ENCODE measurements around the gene IMMP2L. TPM values are rescaled to one million over a fixed set of nuclear protein-coding genes. Genes with fewer than 3 reads are reported as not detected.

Gene IMMP2L
- total RNA-seq, 4 donors from 2014 or later, result 8.3 to 19.2 (median 17.8) TPM

DNA sequence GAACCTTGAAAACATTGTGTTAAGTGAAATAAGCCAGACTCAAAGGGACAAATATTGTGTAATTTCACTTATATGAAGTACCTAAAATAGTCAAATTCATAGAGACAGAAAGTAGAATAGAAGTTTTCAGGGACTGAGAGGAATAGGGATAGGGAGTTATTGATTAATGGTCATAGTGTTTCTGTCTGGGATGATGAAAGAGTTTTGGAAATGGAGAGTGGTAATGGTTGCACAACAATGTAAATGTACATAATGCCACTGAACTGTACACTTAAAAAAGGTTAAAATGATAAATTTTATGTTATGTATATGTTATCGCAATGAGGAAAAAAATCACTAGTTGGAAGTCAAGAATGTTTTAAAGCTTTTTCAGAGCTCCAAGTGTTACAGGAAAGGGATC lies 33.5 kb upstream of the IMMP2L start:
- H3K27ac ChIP-seq, result no peak overlapping the region
- no peaks in the 10 kb centered on the region for H3K27me3 ChIP-seq
- H3K36me3 ChIP-seq, result no peaks in the 10 kb centered on the region
- ATAC-seq, result no peak
- H3K4me3 ChIP-seq, result no peak overlapping the region
- intact Hi-C loops (cut with DNase I; ENCODE audit: low total_unique reads) (no loop called here), in situ Hi-C loops (cut with MboI; ENCODE audit: low sequenced_read_pairs in 4 of 4) (no loop called here)
- H3K9me3 ChIP-seq, result no peaks in the 10 kb centered on the region
- no peak for DNase-seq
- no peaks in the 10 kb centered on the region for H3K4me1 ChIP-seq
- no peak for TF ChIP-seq POLR2A (IDR thresholded peaks at IDR 0.05)
- TF ChIP-seq, protein P1, sequence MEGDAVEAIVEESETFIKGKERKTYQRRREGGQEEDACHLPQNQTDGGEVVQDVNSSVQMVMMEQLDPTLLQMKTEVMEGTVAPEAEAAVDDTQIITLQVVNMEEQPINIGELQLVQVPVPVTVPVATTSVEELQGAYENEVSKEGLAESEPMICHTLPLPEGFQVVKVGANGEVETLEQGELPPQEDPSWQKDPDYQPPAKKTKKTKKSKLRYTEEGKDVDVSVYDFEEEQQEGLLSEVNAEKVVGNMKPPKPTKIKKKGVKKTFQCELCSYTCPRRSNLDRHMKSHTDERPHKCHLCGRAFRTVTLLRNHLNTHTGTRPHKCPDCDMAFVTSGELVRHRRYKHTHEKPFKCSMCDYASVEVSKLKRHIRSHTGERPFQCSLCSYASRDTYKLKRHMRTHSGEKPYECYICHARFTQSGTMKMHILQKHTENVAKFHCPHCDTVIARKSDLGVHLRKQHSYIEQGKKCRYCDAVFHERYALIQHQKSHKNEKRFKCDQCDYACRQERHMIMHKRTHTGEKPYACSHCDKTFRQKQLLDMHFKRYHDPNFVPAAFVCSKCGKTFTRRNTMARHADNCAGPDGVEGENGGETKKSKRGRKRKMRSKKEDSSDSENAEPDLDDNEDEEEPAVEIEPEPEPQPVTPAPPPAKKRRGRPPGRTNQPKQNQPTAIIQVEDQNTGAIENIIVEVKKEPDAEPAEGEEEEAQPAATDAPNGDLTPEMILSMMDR (IDR thresholded peaks at IDR 0.05 in 4 of 5, conservative IDR thresholded peaks at IDR 0.05 in 1 of 5), result no peak

DNA sequence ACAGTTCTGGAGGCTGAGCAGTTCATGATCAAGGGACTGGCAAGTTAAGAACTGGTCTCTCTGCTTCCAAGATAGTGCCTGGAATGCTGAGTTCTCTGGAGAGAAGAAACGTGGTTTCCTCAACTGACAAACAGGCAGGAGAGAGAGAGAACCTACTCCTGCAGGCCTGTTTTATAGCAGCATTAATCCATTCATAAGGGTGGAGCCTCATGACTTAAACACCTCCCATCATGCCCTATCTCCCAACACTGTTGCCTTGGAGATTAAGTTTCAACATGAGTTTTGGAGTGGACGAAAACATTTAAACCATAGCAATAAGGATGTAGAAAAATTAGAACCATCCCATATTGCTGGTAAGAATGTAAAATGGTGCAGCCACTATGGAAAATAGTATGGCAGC lies 32.3 kb upstream of the IMMP2L start:
- no peak for TF ChIP-seq POLR2A (IDR thresholded peaks at IDR 0.05)
- TF ChIP-seq, protein P1 (IDR thresholded peaks at IDR 0.05 in 4 of 5, conservative IDR thresholded peaks at IDR 0.05 in 1 of 5), result no peak
- Histone ChIP-seq H3K4me3 (no peak overlapping the region), H3K27me3 (no peaks in the 10 kb centered on the region), H3K4me1 (no peaks in the 10 kb centered on the region), H3K27ac (no peak overlapping the region), H3K9me3 (no peaks in the 10 kb centered on the region), H3K36me3 (no peaks in the 10 kb centered on the region)
- intact Hi-C loops (cut with DNase I; ENCODE audit: low total_unique reads) (no loop called here), in situ Hi-C loops (cut with MboI; ENCODE audit: low sequenced_read_pairs in 4 of 4) (no loop called here)
- ATAC-seq (no peak), DNase-seq (no peak)

DNA sequence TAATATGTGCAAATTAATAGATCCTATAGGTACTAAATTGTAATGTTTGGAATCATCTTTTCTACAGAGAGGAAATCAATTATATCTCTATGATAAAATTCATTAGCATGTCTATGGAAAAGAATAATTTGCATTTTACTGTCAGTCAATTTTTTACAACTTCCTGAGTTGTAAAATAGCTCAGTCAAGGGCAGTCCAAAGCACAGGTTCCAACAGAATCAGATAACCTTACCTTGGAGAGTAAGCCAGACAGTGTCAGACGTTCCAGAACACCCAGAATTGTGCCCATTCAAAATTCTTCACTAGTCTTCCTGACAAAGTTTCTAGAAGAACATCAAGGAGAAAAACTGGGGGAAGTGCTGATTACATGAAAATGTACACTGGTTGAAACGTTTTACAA lies 31.1 kb upstream of the IMMP2L start:
- no peaks in the 10 kb centered on the region for H3K9me3 ChIP-seq
- TF ChIP-seq, protein P1 (IDR thresholded peaks at IDR 0.05 in 4 of 5, conservative IDR thresholded peaks at IDR 0.05 in 1 of 5), result no peak
- TF ChIP-seq POLR2A (IDR thresholded peaks at IDR 0.05), result no peak
- no peak overlapping the region for H3K27ac ChIP-seq
- no peaks in the 10 kb centered on the region for H3K36me3 ChIP-seq
- intact Hi-C loops (cut with DNase I; ENCODE audit: low total_unique reads) (no loop called here), in situ Hi-C loops (cut with MboI; ENCODE audit: low sequenced_read_pairs in 4 of 4) (no loop called here)
- H3K27me3 ChIP-seq, result no peaks in the 10 kb centered on the region
- no peaks in the 10 kb centered on the region for H3K4me1 ChIP-seq
- ATAC-seq (no peak), DNase-seq (no peak)
- no peak overlapping the region for H3K4me3 ChIP-seq

GRCh38 chr7:111588065-111588433 lies 25.8 kb upstream of the IMMP2L start:
- Histone ChIP-seq H3K36me3 (no peaks in the 10 kb centered on the region), H3K9me3 (no peaks in the 10 kb centered on the region), H3K4me1 (no peaks in the 10 kb centered on the region), H3K27me3 (no peaks in the 10 kb centered on the region), H3K27ac (no peak overlapping the region), H3K4me3 (no peak overlapping the region)
- TF ChIP-seq, protein P1 (IDR thresholded peaks at IDR 0.05 in 4 of 5, conservative IDR thresholded peaks at IDR 0.05 in 1 of 5), result no peak
- no peak for TF ChIP-seq POLR2A (IDR thresholded peaks at IDR 0.05)
- DNase-seq (no peak), ATAC-seq (no peak)
- in situ Hi-C loops (cut with MboI; ENCODE audit: low sequenced_read_pairs in 4 of 4), result no loop called here
- intact Hi-C loops (cut with DNase I; ENCODE audit: low total_unique reads), result no loop called here

GRCh38 chr7:111587410-111588064 lies 25.2 kb upstream of the IMMP2L start:
- TF ChIP-seq, protein P1 (IDR thresholded peaks at IDR 0.05 in 4 of 5, conservative IDR thresholded peaks at IDR 0.05 in 1 of 5), result no peak
- no peak for TF ChIP-seq POLR2A (IDR thresholded peaks at IDR 0.05)
- DNase-seq (no peak), ATAC-seq (no peak)
- Histone ChIP-seq H3K9me3 (no peaks in the 10 kb centered on the region), H3K4me3 (no peak overlapping the region), H3K27me3 (no peaks in the 10 kb centered on the region), H3K27ac (no peak overlapping the region), H3K36me3 (no peaks in the 10 kb centered on the region), H3K4me1 (no peaks in the 10 kb centered on the region)
- intact Hi-C loops (cut with DNase I; ENCODE audit: low total_unique reads) (no loop called here), in situ Hi-C loops (cut with MboI; ENCODE audit: low sequenced_read_pairs in 4 of 4) (no loop called here)

All from gastrocnemius medialis (tissue), 4 donors.